ENCODE measurements around the gene CUL3. TPM values are rescaled to one million over a fixed set of nuclear protein-coding genes. Genes with fewer than 3 reads are reported as not detected.
"Not testable (repeated sequence)": the region's sequence is repeated elsewhere in the genome, so short reads cannot be mapped to it uniquely, and the experiment has no call there.

CUL3 gene
- total RNA-seq, 2 experiments from 2014 or later, result 115 TPM

DNA sequence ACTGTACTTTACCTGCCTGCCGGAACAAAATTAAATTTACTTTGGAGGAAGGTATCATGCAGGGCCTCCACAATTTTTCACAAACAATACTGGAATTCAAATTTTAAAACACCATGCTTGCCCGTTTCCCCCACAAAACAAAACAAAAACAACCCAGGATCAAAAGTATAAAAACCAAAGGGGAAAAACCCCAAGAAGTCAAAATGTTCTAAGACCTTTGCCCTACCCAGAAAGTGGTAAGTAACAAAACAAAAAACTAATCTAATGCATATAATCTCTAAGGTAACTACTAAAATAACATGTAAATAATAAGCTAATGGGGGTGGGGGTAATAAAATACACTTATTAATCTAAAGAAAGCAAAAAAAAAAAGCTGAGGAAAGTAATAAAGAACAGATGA is 60.5 kb downstream of the CUL3 start:
- ATAC-seq (ENCODE audit: poor library complexity), result no peak
- intact Hi-C loops (cut with DNase I, micrococcal nuclease), result no loop called here
- Histone ChIP-seq H3K4me3 (ENCODE audit: low read length) (peak overlapping the region; percentile 4), H3K27me3 (ENCODE audit: control insufficient read depth in 1 of 2, insufficient read depth in 2 of 2, low read length in 2 of 2) (no peaks in the 10 kb centered on the region), H3K4me1 (ENCODE audit: insufficient read depth, low read length) (peaks cover 20% of the 10 kb centered on the region), H3K27ac (ENCODE audit: low read depth in 1 of 2, low read length in 2 of 2) (peak overlapping the region in 1 of 2 donors; percentile 47), H3K36me3 (ENCODE audit: insufficient read depth, low read length) (peaks cover 2% of the 10 kb centered on the region), H3K9me3 (ENCODE audit: control insufficient read depth in 1 of 2, insufficient read depth in 1 of 2, low read length in 2 of 2) (no peaks in the 10 kb centered on the region)
- Mint-ChIP-seq H3K4me3 (peak overlapping the region; percentile 72), H3K4me1 (ENCODE audit: low read depth) (peaks cover 78% of the 10 kb centered on the region), H3K36me3 (ENCODE audit: low read depth) (peaks cover 32% of the 10 kb centered on the region), H3K27me3 (no peaks in the 10 kb centered on the region), H3K9me3 (no peaks in the 10 kb centered on the region), H3K27ac (peak overlapping the region; percentile 72)
- POLR2A ChIA-PET, result interaction anchor here (0.6 to 1.6 kb wide), 3 partner anchors 22 to 61 kb away, joined by 3 to 6 read pairs (median 3); partner anchors contain the start of gene CUL3
- peak in 3 of 14 experiments; percentile 22 to 37 (median 35) for DNase-seq
- TF ChIP-seq, protein P1, sequence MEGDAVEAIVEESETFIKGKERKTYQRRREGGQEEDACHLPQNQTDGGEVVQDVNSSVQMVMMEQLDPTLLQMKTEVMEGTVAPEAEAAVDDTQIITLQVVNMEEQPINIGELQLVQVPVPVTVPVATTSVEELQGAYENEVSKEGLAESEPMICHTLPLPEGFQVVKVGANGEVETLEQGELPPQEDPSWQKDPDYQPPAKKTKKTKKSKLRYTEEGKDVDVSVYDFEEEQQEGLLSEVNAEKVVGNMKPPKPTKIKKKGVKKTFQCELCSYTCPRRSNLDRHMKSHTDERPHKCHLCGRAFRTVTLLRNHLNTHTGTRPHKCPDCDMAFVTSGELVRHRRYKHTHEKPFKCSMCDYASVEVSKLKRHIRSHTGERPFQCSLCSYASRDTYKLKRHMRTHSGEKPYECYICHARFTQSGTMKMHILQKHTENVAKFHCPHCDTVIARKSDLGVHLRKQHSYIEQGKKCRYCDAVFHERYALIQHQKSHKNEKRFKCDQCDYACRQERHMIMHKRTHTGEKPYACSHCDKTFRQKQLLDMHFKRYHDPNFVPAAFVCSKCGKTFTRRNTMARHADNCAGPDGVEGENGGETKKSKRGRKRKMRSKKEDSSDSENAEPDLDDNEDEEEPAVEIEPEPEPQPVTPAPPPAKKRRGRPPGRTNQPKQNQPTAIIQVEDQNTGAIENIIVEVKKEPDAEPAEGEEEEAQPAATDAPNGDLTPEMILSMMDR (IDR thresholded peaks at IDR 0.05), result no peak
- CTCF ChIA-PET, result interaction anchor here (1.2 to 1.5 kb wide), 2 partner anchors 9 to 15 kb away, joined by 3 read pairs; no protein-coding TSS in a partner anchor

DNA sequence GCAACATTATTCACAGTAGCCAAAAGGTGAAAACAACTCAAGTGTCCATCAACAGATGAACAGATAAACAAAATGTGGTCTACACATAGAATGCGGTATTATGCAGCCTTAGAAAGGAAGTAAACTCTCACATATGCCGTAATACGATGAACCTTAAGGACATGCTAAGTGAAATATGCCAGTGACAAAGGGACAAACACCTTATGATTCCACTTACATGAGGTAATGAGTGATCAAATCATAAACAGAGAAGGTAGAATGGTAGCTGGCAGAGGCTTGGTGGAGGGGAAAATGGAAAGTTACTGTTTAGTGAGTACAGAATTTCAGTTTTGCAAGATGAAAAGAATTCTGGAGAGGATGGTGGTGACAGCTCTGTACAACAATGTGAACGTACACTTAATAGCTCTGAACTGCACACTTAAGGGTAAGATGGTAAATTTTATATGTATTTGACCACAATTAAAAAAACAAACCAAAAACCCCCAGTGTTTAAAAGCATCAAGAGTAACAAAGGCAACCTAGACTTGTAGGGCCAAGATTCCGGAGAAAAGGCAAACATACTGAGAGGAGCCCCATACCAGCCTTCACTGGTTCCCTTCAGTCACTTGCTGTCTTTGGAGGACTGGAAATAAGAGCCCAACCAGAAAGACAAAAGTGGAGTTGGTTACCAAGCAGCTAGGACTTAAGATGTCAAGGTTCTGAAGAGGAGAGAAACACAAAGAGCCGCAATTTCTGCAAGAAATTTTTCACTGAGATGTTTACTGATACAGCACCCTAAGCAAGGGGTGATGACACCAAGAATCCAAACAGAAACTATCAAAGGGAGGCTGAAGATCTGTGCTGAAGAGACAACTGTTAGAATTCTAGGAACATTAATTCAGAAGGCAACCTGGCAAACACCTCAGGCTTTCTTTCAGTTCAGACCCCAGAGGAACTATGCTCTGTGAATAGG is 61.3 kb downstream of the CUL3 start:
- TF ChIP-seq, protein P1 (IDR thresholded peaks at IDR 0.05), result no peak
- Mint-ChIP-seq H3K36me3 (ENCODE audit: low read depth) (peaks cover 29% of the 10 kb centered on the region), H3K4me3 (peak overlapping the region; percentile 72), H3K9me3 (no peaks in the 10 kb centered on the region), H3K27me3 (no peaks in the 10 kb centered on the region), H3K4me1 (ENCODE audit: low read depth) (peaks cover 82% of the 10 kb centered on the region), H3K27ac (peak overlapping the region; percentile 72)
- Histone ChIP-seq H3K27me3 (ENCODE audit: control insufficient read depth in 1 of 2, insufficient read depth in 2 of 2, low read length in 2 of 2) (no peaks in the 10 kb centered on the region), H3K4me1 (ENCODE audit: insufficient read depth, low read length) (peaks cover 20% of the 10 kb centered on the region), H3K9me3 (ENCODE audit: control insufficient read depth in 1 of 2, insufficient read depth in 1 of 2, low read length in 2 of 2) (no peaks in the 10 kb centered on the region), H3K27ac (ENCODE audit: low read depth in 1 of 2, low read length in 2 of 2) (peak overlapping the region; percentile 24 to 47), H3K4me3 (ENCODE audit: low read length) (peak overlapping the region; percentile 4), H3K36me3 (ENCODE audit: insufficient read depth, low read length) (no peaks in the 10 kb centered on the region)
- CTCF ChIA-PET, result interaction anchor here (1.5 kb wide), 1 partner anchor 15 kb away, joined by 3 read pairs; no protein-coding TSS in a partner anchor
- intact Hi-C loops (cut with DNase I, micrococcal nuclease), result loop anchor here in 1 of 2 experiments (2.0 kb wide), 2 partner anchors 15 to 61 kb away; partner anchors contain the start of gene CUL3
- peak in 3 of 14 experiments; percentile 38 to 46 (median 40) for DNase-seq
- POLR2A ChIA-PET, result interaction anchor here (1.0 to 1.6 kb wide), 2 partner anchors 37 to 62 kb away, joined by 3 to 6 read pairs; partner anchors contain the start of gene CUL3
- peak; percentile 65 for ATAC-seq (ENCODE audit: poor library complexity)

DNA sequence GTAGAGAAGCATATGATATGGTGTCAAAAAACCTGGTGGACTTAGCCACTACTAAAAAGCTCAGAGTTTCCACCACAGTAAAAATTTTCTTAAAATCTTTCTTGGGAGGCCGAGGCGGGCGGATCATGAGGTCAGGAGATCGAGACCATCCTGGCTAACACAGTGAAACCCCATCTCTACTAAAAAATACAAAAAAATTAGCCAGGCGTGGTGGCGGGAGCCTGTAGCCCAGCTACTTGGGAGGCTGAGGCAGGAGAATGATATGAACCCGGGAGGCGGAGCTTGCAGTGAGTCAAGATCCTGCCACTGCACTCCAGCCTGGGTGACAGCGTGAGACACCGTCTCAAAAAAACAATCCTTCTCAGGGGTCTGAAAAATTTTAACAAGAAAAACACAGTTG is 62.7 kb downstream of the CUL3 start:
- H3K27ac ChIP-seq (ENCODE audit: low read depth in 1 of 2, low read length in 2 of 2); H3K27me3 ChIP-seq (ENCODE audit: control insufficient read depth in 1 of 2, insufficient read depth in 2 of 2, low read length in 2 of 2); CTCF ChIA-PET; H3K27ac Mint-ChIP-seq; H3K4me3 ChIP-seq (ENCODE audit: low read length); DNase-seq; ATAC-seq (ENCODE audit: poor library complexity); H3K9me3 Mint-ChIP-seq; H3K36me3 ChIP-seq (ENCODE audit: insufficient read depth, low read length); H3K27me3 Mint-ChIP-seq; H3K9me3 ChIP-seq (ENCODE audit: control insufficient read depth in 1 of 2, insufficient read depth in 1 of 2, low read length in 2 of 2); H3K4me3 Mint-ChIP-seq: not testable (repeated sequence)
- H3K4me1 ChIP-seq (ENCODE audit: insufficient read depth, low read length), result peaks cover 21% of the 10 kb centered on the region
- H3K4me1 Mint-ChIP-seq (ENCODE audit: low read depth), result peaks cover 78% of the 10 kb centered on the region
- intact Hi-C loops (cut with DNase I, micrococcal nuclease), result loop anchor here in 1 of 2 experiments (2.0 kb wide), 2 partner anchors 16 to 62 kb away; partner anchors contain the start of gene CUL3
- POLR2A ChIA-PET, result interaction anchor here (0.8 to 1.0 kb wide), 2 partner anchors 38 to 62 kb away, joined by 3 read pairs; partner anchors contain the start of gene CUL3
- H3K36me3 Mint-ChIP-seq (ENCODE audit: low read depth), result peaks cover 34% of the 10 kb centered on the region

All from CD4-positive, alpha-beta T cell (primary cell).